Measurements from ENCODE around the gene RUNDC3A.
"Not testable (repeated sequence)": the region's sequence is repeated elsewhere in the genome, so short reads cannot be mapped to it uniquely, and the experiment has no call there.

The RUNDC3A gene

GRCh38 chr17:44331249-44331760 lies 22.9 kb downstream of the RUNDC3A start:
- TF ChIP-seq Cebpa-rat (IDR thresholded peaks at IDR 0.05): no peak
- Histone ChIP-seq H3K9ac (no peak overlapping the region), H3K27ac (peak overlapping the region in 2 of 11 experiments; percentile 33 to 46; a peak in 1 of 22 replicates), H3K36me3 (no peaks in the 10 kb centered on the region), H3K4me3 (no peak overlapping the region), H3K4me2 (peak overlapping the region in 10 of 11 experiments; percentile 16 to 72 (median 38); a peak in 14 of 22 replicates), H4K20me1 (no peaks in the 10 kb centered on the region), H3K9me3 (replicated peaks in 1 of 11) (no peaks in the 10 kb centered on the region), H3K4me1 (peaks cover 40 to 72% (median 61%) of the 10 kb centered on the region in 10 experiments), H3K27me3 (no peaks in the 10 kb centered on the region)

GRCh38 chr17:44333371-44333770 lies 25.0 kb downstream of the RUNDC3A start:
- no peak overlapping the region; a peak in 1 of 22 replicates for H3K9ac ChIP-seq
- H3K27ac ChIP-seq: peak overlapping the region in 2 of 11 experiments; percentile 37 to 40; a peak in 3 of 22 replicates
- no peaks in the 10 kb centered on the region for H3K36me3 ChIP-seq
- no peak overlapping the region for H3K4me3 ChIP-seq
- H4K20me1 ChIP-seq: no peaks in the 10 kb centered on the region
- H3K4me1 ChIP-seq: peaks cover 27 to 60% (median 48%) of the 10 kb centered on the region in 10 experiments
- peak overlapping the region in 5 of 11 experiments; percentile 51 to 81 (median 65); a peak in 10 of 22 replicates for H3K4me2 ChIP-seq
- no peaks in the 10 kb centered on the region for H3K27me3 ChIP-seq
- no peak for TF ChIP-seq Cebpa-rat (IDR thresholded peaks at IDR 0.05)
- H3K9me3 ChIP-seq (replicated peaks in 1 of 11): no peaks in the 10 kb centered on the region

- Histone ChIP-seq H4K20me1 (no peaks in the 10 kb centered on the region), H3K9me3 (replicated peaks in 1 of 11) (no peaks in the 10 kb centered on the region), H3K27me3 (no peaks in the 10 kb centered on the region), H3K9ac (peak overlapping the region in 3 of 11 experiments; percentile 17 to 39 (median 30); a peak in 3 of 22 replicates), H3K4me2 (peak overlapping the region in 9 of 11 experiments; percentile 23 to 81 (median 31); a peak in 12 of 22 replicates), H3K36me3 (no peaks in the 10 kb centered on the region), H3K4me3 (no peak overlapping the region), H3K4me1 (peaks cover 23 to 63% (median 48%) of the 10 kb centered on the region in 10 experiments), H3K27ac (peak overlapping the region in 5 of 11 experiments; percentile 28 to 50 (median 34); a peak in 8 of 22 replicates)
- no peak for TF ChIP-seq Cebpa-rat (IDR thresholded peaks at IDR 0.05)
Observed at GRCh38 chr17:44334315-44334714, 25.9 kb downstream of the RUNDC3A start.

GRCh38 chr17:44334727-44335126 lies 26.3 kb downstream of the RUNDC3A start:
- H3K27me3 ChIP-seq: no peaks in the 10 kb centered on the region
- H3K4me3 ChIP-seq: no peak overlapping the region
- no peaks in the 10 kb centered on the region for H3K36me3 ChIP-seq
- no peaks in the 10 kb centered on the region for H3K9me3 ChIP-seq (replicated peaks in 1 of 11)
- no peak overlapping the region for H3K9ac ChIP-seq
- peak overlapping the region in 8 of 11 experiments; percentile 23 to 81 (median 42); a peak in 9 of 22 replicates for H3K4me2 ChIP-seq
- no peaks in the 10 kb centered on the region for H4K20me1 ChIP-seq
- H3K4me1 ChIP-seq: peaks cover 23 to 67% (median 49%) of the 10 kb centered on the region in 10 experiments
- no peak for TF ChIP-seq Cebpa-rat (IDR thresholded peaks at IDR 0.05)
- H3K27ac ChIP-seq: 0 out of 22 replicates have a peak overlapping the region, but pooled peaks of 1 of the 11 experiments have one; percentile 50

- no peak overlapping the region for H3K4me3 ChIP-seq
- H3K9me3 ChIP-seq (replicated peaks in 1 of 11): peaks cover 0 to 5% (median 0%) of the 10 kb centered on the region in 11 experiments; a peak in 3 of 22 replicates
- no peak overlapping the region for H3K9ac ChIP-seq
- no peak overlapping the region for H3K27ac ChIP-seq
- no peaks in the 10 kb centered on the region for H3K27me3 ChIP-seq
- H3K4me1 ChIP-seq: peaks cover 23 to 76% (median 54%) of the 10 kb centered on the region in 10 experiments
- TF ChIP-seq Cebpa-rat (IDR thresholded peaks at IDR 0.05): no peak
- peak overlapping the region in 2 of 11 experiments; percentile 75 to 81; a peak in 4 of 22 replicates for H3K4me2 ChIP-seq
- no peaks in the 10 kb centered on the region for H4K20me1 ChIP-seq
- H3K36me3 ChIP-seq: no peaks in the 10 kb centered on the region
Observed at GRCh38 chr17:44335564-44335963, 27.2 kb downstream of the RUNDC3A start.

GRCh38 chr17:44335968-44336367 lies 27.6 kb downstream of the RUNDC3A start:
- H3K27me3 ChIP-seq: no peaks in the 10 kb centered on the region
- peaks cover 0 to 7% (median 0%) of the 10 kb centered on the region in 11 experiments; a peak in 3 of 22 replicates for H3K9me3 ChIP-seq (replicated peaks in 1 of 11)
- no peak for TF ChIP-seq Cebpa-rat (IDR thresholded peaks at IDR 0.05)
- no peak overlapping the region for H3K4me3 ChIP-seq
- H3K4me1 ChIP-seq: peaks cover 20 to 75% (median 52%) of the 10 kb centered on the region in 10 experiments
- no peak overlapping the region for H3K9ac ChIP-seq
- H3K27ac ChIP-seq: no peak overlapping the region
- no peaks in the 10 kb centered on the region for H3K36me3 ChIP-seq
- H3K4me2 ChIP-seq: peak overlapping the region in 2 of 11 experiments; percentile 75 to 81; a peak in 4 of 22 replicates
- no peaks in the 10 kb centered on the region for H4K20me1 ChIP-seq

GRCh38 chr17:44338702-44339101 lies 30.3 kb downstream of the RUNDC3A start:
- Histone ChIP-seq H3K4me3 (no peak overlapping the region), H3K27ac (peak overlapping the region in 2 of 11 experiments; percentile 39 to 46; a peak in 4 of 22 replicates), H3K4me1 (peaks cover 9 to 65% (median 33%) of the 10 kb centered on the region in 10 experiments; a peak in 19 of 20 replicates), H3K4me2 (peak overlapping the region; percentile 6 to 70 (median 55); a peak in 18 of 22 replicates), H3K9me3 (replicated peaks in 1 of 11) (peaks cover 0 to 7% (median 0%) of the 10 kb centered on the region in 11 experiments; a peak in 3 of 22 replicates), H3K36me3 (no peaks in the 10 kb centered on the region), H3K9ac (peak overlapping the region in 3 of 11 experiments; percentile 2 to 37 (median 31); a peak in 3 of 22 replicates), H4K20me1 (no peaks in the 10 kb centered on the region), H3K27me3 (no peaks in the 10 kb centered on the region)
- no peak for TF ChIP-seq Cebpa-rat (IDR thresholded peaks at IDR 0.05)

- H3K36me3 ChIP-seq: not testable (repeated sequence)
Observed at GRCh38 chr17:44340553-44340952, 32.2 kb downstream of the RUNDC3A start.

GRCh38 chr17:44343510-44344209 lies 35.3 kb downstream of the RUNDC3A start:
- H3K4me2 ChIP-seq: peak overlapping the region; percentile 74 to 97 (median 94); a peak in 20 of 22 replicates
- H3K9ac ChIP-seq: peak overlapping the region in 4 of 11 experiments; percentile 15 to 85 (median 62); a peak in 2 of 22 replicates
- H3K4me1 ChIP-seq: peaks cover 45 to 71% (median 56%) of the 10 kb centered on the region in 10 experiments
- H3K4me3 ChIP-seq: no peak overlapping the region
- TF ChIP-seq Cebpa-rat (IDR thresholded peaks at IDR 0.05): no peak
- peaks cover 0 to 7% (median 0%) of the 10 kb centered on the region in 11 experiments; a peak in 3 of 22 replicates for H3K9me3 ChIP-seq (replicated peaks in 1 of 11)
- 0 out of 22 replicates have a peak overlapping the region, but pooled peaks of 3 of the 11 experiments have one; percentile 78 to 95 (median 89) for H3K27ac ChIP-seq
- H3K36me3 ChIP-seq: peaks cover 0 to 2% (median 0%) of the 10 kb centered on the region in 11 experiments; a peak in 5 of 22 replicates
- H3K27me3 ChIP-seq: no peaks in the 10 kb centered on the region
- H4K20me1 ChIP-seq: peaks cover 0 to 31% (median 11%) of the 10 kb centered on the region in 11 experiments; a peak in 16 of 22 replicates

More at GRCh38 chr17:44340553-44340952, 32.2 kb downstream of the RUNDC3A start:
- not testable (repeated sequence) for H3K27me3 ChIP-seq; H3K9ac ChIP-seq; H3K4me3 ChIP-seq; H3K9me3 ChIP-seq (replicated peaks in 1 of 11); H4K20me1 ChIP-seq
- Histone ChIP-seq H3K4me2 (peak overlapping the region in 6 of 11 experiments; percentile 28 to 63 (median 40); a peak in 10 of 22 replicates), H3K4me1 (peaks cover 17 to 57% (median 32%) of the 10 kb centered on the region in 10 experiments), H3K27ac (peak overlapping the region in 4 of 11 experiments; percentile 28 to 48 (median 35); a peak in 5 of 22 replicates)

Measured in BLaER1 treated with 17β-estradiol and CSF1 and Interleukin-3, amounts not matched to agents 10 nM and 100 nM (cell line).